Omental fat pad (tissue), 4 donors: ENCODE data around the gene TRAFD1. TPM values are rescaled to one million over a fixed set of nuclear protein-coding genes. Genes with fewer than 3 reads are reported as not detected.

Experiments used
- ATAC-seq: fragments of 150-250 bp; one replicate; pipeline ENCODE4 v1.9.1; 2016; ENCODE audit warnings: mild to moderate bottlenecking, moderate library complexity; ENCODE audit not compliant: low FRiP score
- DNase-seq: peaks from one replicate; pipeline ENCODE4 v3.0.0-alpha.2; 2019; ENCODE audit warnings: low spot score
- CTCF ChIP-seq, 3 donors: fragments of 450-650 bp; IDR thresholded peaks; one replicate each; pipeline ENCODE4 v1.5.1; 2016 to 2017; ENCODE audit warnings: antibody characterized with exemption in 3 of 3, mild to moderate bottlenecking in 3 of 3, moderate library complexity in 2 of 3
- total RNA-seq, 4 donors: library from RNA; depleted of rRNA; stranded (reverse); fragments of >200 nt; gene quantifications; one replicate each; pipeline ENCODE4 v1.1.0, GENCODE V29; 2016

The TRAFD1 gene
- total RNA-seq, 4 donors from 2014 or later, result 25.1 to 44.3 (median 29.8) TPM

GRCh38 chr12:112166051-112167015 is 41.0 kb downstream of the TRAFD1 start:
- TF ChIP-seq CTCF (IDR thresholded peaks at IDR 0.05), result no peak
- DNase-seq (no peak), ATAC-seq (no peak)

GRCh38 chr12:112167031-112167461 is 41.7 kb downstream of the TRAFD1 start:
- DNase-seq (no peak), ATAC-seq (no peak)
- TF ChIP-seq CTCF (IDR thresholded peaks at IDR 0.05), result no peak

GRCh38 chr12:112167718-112168525 is 42.6 kb downstream of the TRAFD1 start:
- no peak for DNase-seq
- ATAC-seq, result no peak
- TF ChIP-seq CTCF (IDR thresholded peaks at IDR 0.05), result no peak

- ATAC-seq, result no peak
- no peak for TF ChIP-seq CTCF (IDR thresholded peaks at IDR 0.05)
- no peak for DNase-seq
These were observed 43.2 kb downstream of the TRAFD1 start for GRCh38 chr12:112168561-112168971.

- ATAC-seq, result no peak
- no peak for TF ChIP-seq CTCF (IDR thresholded peaks at IDR 0.05)
- no peak for DNase-seq
These were observed 44.0 kb downstream of the TRAFD1 start for GRCh38 chr12:112169161-112169872.

- ATAC-seq, result no peak
- no peak for TF ChIP-seq CTCF (IDR thresholded peaks at IDR 0.05)
- no peak for DNase-seq
These were observed 44.6 kb downstream of the TRAFD1 start for GRCh38 chr12:112169966-112170365.
